ENCODE data around the gene KIFBP.

GRCh38 chr10:69051303-69051702 lies 62.7 kb downstream of the KIFBP start:
- TF ChIP-seq CTCF (IDR thresholded peaks at IDR 0.05): no peak
- TF ChIP-seq POLR2A (IDR thresholded peaks at IDR 0.05): no peak

Data from uterus (tissue), 2 donors.